Heart left ventricle (tissue), 16 donors: ENCODE results near the gene CAPZA1. TPM values are rescaled to one million over a fixed set of nuclear protein-coding genes. Genes with fewer than 3 reads are reported as not detected.
A peak's percentile ranks its signal among the peaks of the same experiment; 100 is the strongest.

Experiments used
- ATAC-seq, 4 donors: fragments of 200-7000 bp; cut with Tn5 transposase; one replicate each; pipeline ENCODE4 v1.9.1; 2020 to 2022; ENCODE audit warnings: moderate library complexity in 4 of 4, mild to moderate bottlenecking in 3 of 4, moderate number of reproducible peaks in 1 of 4
- DNase-seq, 5 donors: peaks; one replicate each; pipeline ENCODE4 v3.0.0-alpha.2; 2020
- H3K27ac ChIP-seq, 12 donors: fragments of 200-600 bp; sonication (generic) in 4 of 12; one replicate each; pipeline versions ENCODE4 v1.5.0 to v1.8.0; 2016 to 2022; ENCODE audit warnings: mild to moderate bottlenecking in 2 of 12
- H3K27me3 ChIP-seq, 9 donors: fragments of 200-600 bp; sonication (generic) in 2 of 9; one replicate each; pipeline versions ENCODE4 v1.5.1 to v1.8.0; 2016 to 2022; ENCODE audit warnings: mild to moderate bottlenecking in 3 of 9
- H3K36me3 ChIP-seq, 9 donors: fragments of 200-600 bp; sonication (generic) in 2 of 9; one replicate each; pipeline versions ENCODE4 v1.5.0 to v1.8.0; 2018 to 2022; ENCODE audit warnings: mild to moderate bottlenecking in 2 of 9
- H3K4me1 ChIP-seq, 12 donors: fragments of 200-600 bp; sonication (generic) in 4 of 12; one replicate each; pipeline versions ENCODE4 v1.5.0 to v1.8.0; 2016 to 2022; ENCODE audit warnings: mild to moderate bottlenecking in 3 of 12
- H3K4me3 ChIP-seq, 12 donors: fragments of 200-600 bp; sonication (generic) in 4 of 12; one replicate each; pipeline versions ENCODE4 v1.5.0 to v1.8.0; 2017 to 2022; ENCODE audit warnings: mild to moderate bottlenecking in 9 of 12, moderate library complexity in 4 of 12
- H3K9me3 ChIP-seq, 12 donors: fragments of 200-600 bp; sonication (generic) in 4 of 12; one replicate each; pipeline versions ENCODE4 v1.5.0 to v1.8.0; 2016 to 2022; ENCODE audit warnings: mild to moderate bottlenecking in 1 of 12
- POLR2A ChIP-seq, 2 donors: fragments of 450-650 bp; IDR thresholded peaks; one replicate each; pipeline ENCODE4 v1.6.1; 2017; ENCODE audit warnings: antibody characterized with exemption in 2 of 2, mild to moderate bottlenecking in 2 of 2, moderate library complexity in 2 of 2
- WGBS, 4 donors: extraction: QIAGEN DNeasy Blood & Tissue Kit in 2 of 4; methylation state at CpG; one replicate each; pipeline versions ENCODE4 v1.1.5 to v1.1.7; 2013 to 2018; 5-methylcytosine and 5-hydroxymethylcytosine counted together
- intact Hi-C, 10 donors: fragments of 100-400 bp; cut with DNase I; formaldehyde crosslinking; loops; one replicate each; pipeline versions ENCODE4 v1.11.1 to v1.14.2; 2022
- polyA plus RNA-seq, 2 donors: library from polyadenylated mRNA; stranded (reverse); fragments of 200-250 nt; gene quantifications; one replicate each; pipeline ENCODE4 v1.2.3, GENCODE V29; 2013
- total RNA-seq, 9 donors: library from RNA; depleted of rRNA in 2 of 9; stranded (reverse); fragments of >200 nt in 2 of 9; fragmentation: NEBNext Ultra II Directional in 3 of 9; extraction: Animal tissue kit (Norgen Biotek cat#: 25700) in 3 of 9; gene quantifications; one replicate each; pipeline versions ENCODE4 v1.1.0 to v1.2.4, GENCODE V29; 2016 to 2023
- TF ChIP-seq, protein P1 (sequence below), 12 donors: fragments of 200-600 bp; sonication (generic) in 4 of 12; IDR thresholded peaks; one replicate each; pipeline versions ENCODE4 v1.5.0 to v1.8.0; 2018 to 2022; ENCODE audit warnings: antibody characterized with exemption in 12 of 12, mild to moderate bottlenecking in 5 of 12
- donor health status: ischemic (EF 13 %, LVEDD 7.1; RV severe dilation, severe dysfunction).
- donor health status: healthy with polysubstance abuse.
- donor health status: DM: no; HTN: yes; CAD: no.
- donor health status: DM: no; HTN: no; CAD: no.
- donor health status: ischemic (EF 25% LVEDD 6.9; RV normal size, moderate dysfunction).
- donor health status: ischemic (EF 25% LVEDD 5.7; RV mildly dilated, moderate dysfunction).
- donor health status: healthy.
- donor health status: DM: yes; HTN: yes; CAD: no.
- donor health status: ischemic (EF 35%, LVEDD 5.7; RV mildly dilated, moderate dysfunction).
- donor health status: nonischemic (EF 11% LVEDD 7.7; RV severe dilation, severe dysfunction).
- donor health status: DM: yes; HTN: yes; CAD: no.
- donor health status: PGD.
- donor health status: ischemic (EF 29% LVEDD 5.4; RV normal size, mild dysfunction).
- donor health status: nonischemic (EF 23%, LVEDD 6.1; RV moderate dilation, normal function).

Gene CAPZA1
- total and polyA plus RNA-seq, 11 donors: 17.0 to 98.4 (median 32.6) TPM

DNA sequence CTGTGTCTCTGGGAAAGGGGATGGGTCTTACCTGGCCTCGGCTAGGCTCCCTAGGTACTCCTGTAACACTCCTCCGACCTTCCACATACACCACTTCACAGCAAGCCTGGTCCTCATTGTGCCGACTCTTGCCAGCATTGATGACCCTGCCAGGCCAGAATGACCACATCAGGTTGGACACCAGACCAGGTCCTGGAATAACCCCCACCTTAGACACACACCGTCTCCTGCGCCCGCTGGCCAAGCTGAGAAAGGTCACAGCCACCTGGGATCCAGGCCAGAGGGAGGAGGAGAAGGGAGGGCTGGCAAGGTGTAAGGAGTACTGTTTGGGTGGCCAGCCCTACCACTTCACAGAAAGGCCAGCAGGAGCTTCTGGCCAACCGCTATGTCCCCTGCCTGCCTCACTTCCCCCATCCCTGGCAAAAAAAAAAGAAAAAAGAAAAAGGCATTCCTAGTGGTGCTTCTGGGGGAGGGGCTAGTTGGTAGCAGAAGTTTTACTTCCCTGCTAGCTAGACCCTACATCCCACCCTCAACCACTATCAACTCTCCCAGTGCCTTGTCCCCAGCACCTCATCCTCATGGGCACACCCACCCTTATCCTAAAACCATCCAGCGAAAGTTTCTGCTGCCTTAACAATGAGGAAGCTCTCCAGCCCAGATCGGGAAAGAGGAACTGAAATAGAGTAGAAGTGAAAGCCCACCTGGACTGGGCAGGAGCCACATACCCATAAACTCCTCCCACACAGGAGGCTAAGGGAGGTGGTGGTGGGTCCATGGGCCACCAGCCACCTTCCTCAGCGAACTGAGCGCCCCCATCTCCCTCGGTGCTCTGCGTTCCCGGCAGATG is 94.1 kb downstream of the CAPZA1 start:
- DNase-seq (peak in 1 of 5 donors; percentile 72), ATAC-seq (no peak)
- Histone ChIP-seq H3K27me3 (peaks cover 0 to 2% (median 0%) of the 10 kb centered on the region in 9 donors), H3K4me1 (peaks cover 0 to 31% (median 18%) of the 10 kb centered on the region in 12 donors), H3K4me3 (peak overlapping the region; percentile 40 to 93 (median 70)), H3K36me3 (peaks cover 0 to 4% (median 0%) of the 10 kb centered on the region in 9 donors), H3K27ac (peak overlapping the region in 8 of 12 donors; percentile 23 to 83 (median 51)), H3K9me3 (no peaks in the 10 kb centered on the region)
- WGBS, 4 donors: 41 to 45% (median 44%) methylated on average over 12 to 14 of the region's 14 CpGs
- intact Hi-C loops: loop anchor here in 5 of 10 donors (2.0 to 10.0 kb wide), 5 partner anchors 39 to 961 kb away; partner anchors contain the start of genes LRIG2 (in 5 of the 5) and MOV10 (in 1 of the 5)
- TF ChIP-seq, protein P1, sequence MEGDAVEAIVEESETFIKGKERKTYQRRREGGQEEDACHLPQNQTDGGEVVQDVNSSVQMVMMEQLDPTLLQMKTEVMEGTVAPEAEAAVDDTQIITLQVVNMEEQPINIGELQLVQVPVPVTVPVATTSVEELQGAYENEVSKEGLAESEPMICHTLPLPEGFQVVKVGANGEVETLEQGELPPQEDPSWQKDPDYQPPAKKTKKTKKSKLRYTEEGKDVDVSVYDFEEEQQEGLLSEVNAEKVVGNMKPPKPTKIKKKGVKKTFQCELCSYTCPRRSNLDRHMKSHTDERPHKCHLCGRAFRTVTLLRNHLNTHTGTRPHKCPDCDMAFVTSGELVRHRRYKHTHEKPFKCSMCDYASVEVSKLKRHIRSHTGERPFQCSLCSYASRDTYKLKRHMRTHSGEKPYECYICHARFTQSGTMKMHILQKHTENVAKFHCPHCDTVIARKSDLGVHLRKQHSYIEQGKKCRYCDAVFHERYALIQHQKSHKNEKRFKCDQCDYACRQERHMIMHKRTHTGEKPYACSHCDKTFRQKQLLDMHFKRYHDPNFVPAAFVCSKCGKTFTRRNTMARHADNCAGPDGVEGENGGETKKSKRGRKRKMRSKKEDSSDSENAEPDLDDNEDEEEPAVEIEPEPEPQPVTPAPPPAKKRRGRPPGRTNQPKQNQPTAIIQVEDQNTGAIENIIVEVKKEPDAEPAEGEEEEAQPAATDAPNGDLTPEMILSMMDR (IDR thresholded peaks at IDR 0.05): no peak
- TF ChIP-seq POLR2A (IDR thresholded peaks at IDR 0.05): no peak

DNA sequence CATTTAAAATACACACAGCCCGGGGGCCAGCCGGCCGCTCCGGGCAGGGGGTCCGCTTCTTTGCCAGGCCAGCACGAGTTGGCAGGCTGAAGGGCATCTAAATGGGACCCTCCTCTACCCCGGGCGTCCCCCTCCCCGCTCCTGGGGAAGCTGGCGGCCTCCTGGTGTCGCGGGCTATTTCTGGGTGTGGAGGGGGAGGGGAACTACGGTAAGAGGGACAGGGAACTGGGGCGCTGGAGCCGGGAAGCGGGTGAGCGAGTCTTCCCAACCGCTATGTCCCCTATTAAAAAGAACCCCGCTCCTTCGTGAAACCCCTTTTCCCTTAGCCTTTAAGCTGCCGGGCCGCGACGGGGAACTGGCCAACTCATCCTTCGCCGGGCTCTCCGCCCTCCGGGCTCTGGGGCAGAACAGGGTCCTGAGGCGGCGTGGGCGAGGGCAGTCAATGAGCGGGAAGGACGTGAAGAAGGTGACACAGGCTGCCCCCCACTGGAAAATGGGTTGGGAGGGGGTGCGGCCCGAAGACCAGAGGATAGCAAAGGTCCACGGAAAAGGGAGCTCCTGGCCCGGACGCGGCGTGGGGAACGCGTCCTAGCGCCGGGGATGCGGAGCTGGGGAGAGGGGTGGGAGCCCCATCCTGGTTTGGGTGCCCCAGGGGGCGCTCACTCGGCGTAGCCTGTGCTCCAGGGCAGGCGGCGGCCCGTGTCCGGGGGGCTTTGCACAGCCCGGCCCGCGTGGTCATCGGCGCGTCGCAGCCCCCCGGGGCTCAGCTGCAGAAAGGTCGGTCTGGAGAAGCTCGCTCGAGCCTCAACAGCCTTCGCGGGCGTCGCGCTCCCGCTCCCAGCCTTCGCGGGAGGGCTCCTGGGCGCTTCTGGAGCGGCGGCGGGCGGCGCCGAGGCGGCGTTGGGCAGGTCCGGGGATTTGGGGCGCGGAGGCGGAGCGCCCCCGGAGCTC is 95.0 kb downstream of the CAPZA1 start:
- ATAC-seq (peak in 3 of 4 donors; percentile 10 to 21 (median 13)), DNase-seq (peak in 3 of 5 donors; percentile 58 to 79 (median 64))
- Histone ChIP-seq H3K4me1 (peaks cover 0 to 35% (median 20%) of the 10 kb centered on the region in 12 donors), H3K27me3 (peaks cover 0 to 11% (median 0%) of the 10 kb centered on the region in 9 donors), H3K36me3 (peaks cover 0 to 4% (median 0%) of the 10 kb centered on the region in 9 donors), H3K9me3 (no peaks in the 10 kb centered on the region), H3K4me3 (peak overlapping the region; percentile 40 to 93 (median 70)), H3K27ac (peak overlapping the region in 9 of 12 donors; percentile 23 to 83 (median 54))
- TF ChIP-seq POLR2A (IDR thresholded peaks at IDR 0.05): no peak
- TF ChIP-seq, protein P1 (IDR thresholded peaks at IDR 0.05): peak in 1 of 12 donors; percentile 18
- 1% methylated on average over 44 to 86 of the region's 86 CpGs for WGBS, 4 donors
- intact Hi-C loops: loop anchor here in 9 of 10 donors (5.0 to 10.0 kb wide), 9 partner anchors 168 to 963 kb away; partner anchors contain the start of genes LRIG2 (in 6 of the 9) and SLC16A1 (in 3 of the 9)

DNA sequence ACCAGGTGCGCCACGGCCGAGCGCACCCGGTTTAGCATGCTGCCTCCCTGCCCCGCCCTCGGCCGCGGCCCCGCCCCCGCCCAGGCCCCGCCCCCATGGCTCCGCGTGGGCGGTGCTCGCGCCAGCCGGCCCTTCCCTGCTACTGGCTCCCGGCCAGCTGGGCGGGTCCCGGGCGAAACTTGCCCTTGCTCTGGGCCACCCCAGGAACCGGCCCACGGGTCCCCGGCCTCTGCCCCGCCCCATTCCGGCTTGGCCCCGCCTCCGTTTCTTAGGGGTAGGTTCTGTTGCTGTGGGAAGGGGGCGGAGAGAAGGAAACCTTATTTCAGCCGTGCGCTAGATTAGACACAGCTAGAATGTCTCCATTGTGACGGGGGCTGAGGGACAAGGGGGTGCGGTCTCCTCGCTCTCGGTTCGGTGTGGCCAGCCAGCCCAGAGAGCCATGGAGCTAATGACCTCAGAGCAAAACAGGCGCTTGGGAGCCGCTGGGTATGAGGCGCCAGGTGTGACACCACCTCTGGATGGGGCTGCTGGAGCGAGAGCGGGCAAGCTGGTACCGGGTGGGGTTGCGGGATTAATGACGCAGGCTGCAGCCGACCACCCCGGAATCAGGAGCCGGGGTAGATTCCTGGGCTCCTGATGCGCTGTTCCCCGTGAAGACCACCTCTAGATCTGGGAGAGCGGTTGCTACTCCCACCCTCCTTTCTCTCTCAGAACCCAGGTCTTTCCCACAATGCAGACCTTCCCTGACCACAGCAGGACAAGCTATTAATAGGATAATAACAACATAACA is 95.8 kb downstream of the CAPZA1 start, which contains the start of gene PPM1J:
Gene PPM1J (minus strand): TSS at position 69 of the 790 bp plus-strand sequence. CDS start 31 bp downstream, at position 38.
- intact Hi-C loops: loop anchor here in 9 of 10 donors (1.0 to 10.0 kb wide), 16 partner anchors 89 to 962 kb away; partner anchors contain the start of genes LRIG2 (in 8 of the 9) and SLC16A1 (in 3 of the 9)
- H3K4me3 ChIP-seq: peak within 1 kb of the TSS; percentile 40 to 93 (median 70)
- H3K36me3 ChIP-seq: no peaks in the 10 kb centered on the region
- H3K27me3 ChIP-seq: peaks cover 0 to 12% (median 0%) of the 10 kb centered on the region in 9 donors
- TF ChIP-seq POLR2A (IDR thresholded peaks at IDR 0.05): peak in 1 of 2 donors; percentile 81
- TF ChIP-seq, protein P1 (IDR thresholded peaks at IDR 0.05): no peak
- 0 to 1% (median 1%) methylated on average over 20 to 51 of the region's 51 CpGs for WGBS, 4 donors
- H3K9me3 ChIP-seq: no peaks in the 10 kb centered on the region
- ATAC-seq (peak; percentile 86 to 93 (median 88)), DNase-seq (peak; percentile 98 to 99 (median 99))
- H3K27ac ChIP-seq: peak within 1 kb of the TSS in 11 of 12 donors; percentile 31 to 83 (median 71)
- peaks cover 0 to 35% (median 20%) of the 10 kb centered on the region in 12 donors for H3K4me1 ChIP-seq
